GM13976 (cell line): Measurements from ENCODE around the gene DARS1.
A peak's percentile ranks its signal among the peaks of the same experiment; 100 is the strongest.

Experiments
- DNase-seq: peaks from one replicate; pipeline ENCODE4 v3.0.0; 2012; ENCODE audit warnings: low spot score
- in situ Hi-C: fragments of 300-500 bp; cut with MboI; formaldehyde crosslinking; loops from one replicate; pipeline ENCODE4 v1.12.0; 2022; ENCODE audit warnings: low sequenced_read_pairs, mixed read lengths, inconsistent platforms; ENCODE audit not compliant: unreplicated experiment
- TF ChIP-seq, protein P1 (sequence below): IDR thresholded peaks from 2 replicates; pipeline ENCODE4 v1.5.1; 2012; ENCODE audit warnings: borderline replicate concordance, mild to moderate bottlenecking; ENCODE audit not compliant: insufficient read depth; ENCODE audit errors: extremely low read depth, missing control alignments, control extremely low read depth

DARS1 gene

GRCh38 chr2:135985018-135985825 lies at the start of gene DARS1:
Gene DARS1, minus strand, starts transcription at chr2:135985626. Its CDS starts 158 bp downstream, at chr2:135985468.
- in situ Hi-C loops: no loop called here
- TF ChIP-seq, protein P1, sequence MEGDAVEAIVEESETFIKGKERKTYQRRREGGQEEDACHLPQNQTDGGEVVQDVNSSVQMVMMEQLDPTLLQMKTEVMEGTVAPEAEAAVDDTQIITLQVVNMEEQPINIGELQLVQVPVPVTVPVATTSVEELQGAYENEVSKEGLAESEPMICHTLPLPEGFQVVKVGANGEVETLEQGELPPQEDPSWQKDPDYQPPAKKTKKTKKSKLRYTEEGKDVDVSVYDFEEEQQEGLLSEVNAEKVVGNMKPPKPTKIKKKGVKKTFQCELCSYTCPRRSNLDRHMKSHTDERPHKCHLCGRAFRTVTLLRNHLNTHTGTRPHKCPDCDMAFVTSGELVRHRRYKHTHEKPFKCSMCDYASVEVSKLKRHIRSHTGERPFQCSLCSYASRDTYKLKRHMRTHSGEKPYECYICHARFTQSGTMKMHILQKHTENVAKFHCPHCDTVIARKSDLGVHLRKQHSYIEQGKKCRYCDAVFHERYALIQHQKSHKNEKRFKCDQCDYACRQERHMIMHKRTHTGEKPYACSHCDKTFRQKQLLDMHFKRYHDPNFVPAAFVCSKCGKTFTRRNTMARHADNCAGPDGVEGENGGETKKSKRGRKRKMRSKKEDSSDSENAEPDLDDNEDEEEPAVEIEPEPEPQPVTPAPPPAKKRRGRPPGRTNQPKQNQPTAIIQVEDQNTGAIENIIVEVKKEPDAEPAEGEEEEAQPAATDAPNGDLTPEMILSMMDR: no peak
- DNase-seq: peak; percentile 94

DNA sequence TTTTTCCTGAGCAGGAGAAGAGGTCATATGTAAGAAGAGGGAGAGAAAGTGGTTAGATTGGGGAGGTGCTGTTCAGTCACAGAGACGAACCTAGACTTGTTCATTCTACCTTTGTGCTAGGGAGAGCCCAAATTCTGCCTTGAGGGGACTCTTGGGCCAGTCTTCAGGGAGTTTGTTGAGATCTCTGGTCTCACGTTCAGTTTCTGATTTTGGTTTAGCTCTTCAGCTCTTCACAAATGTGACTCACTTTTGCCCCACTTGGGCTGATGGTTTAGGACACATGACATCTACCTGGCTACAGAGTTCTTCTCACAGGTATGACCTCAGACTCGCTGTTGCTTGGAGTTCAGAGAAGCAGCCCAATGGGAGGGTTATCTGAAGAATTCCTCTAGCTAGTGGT lies 49.2 kb upstream of the DARS1 start:
- DNase-seq: no peak
- in situ Hi-C loops: no loop called here
- TF ChIP-seq, protein P1: no peak

DNA sequence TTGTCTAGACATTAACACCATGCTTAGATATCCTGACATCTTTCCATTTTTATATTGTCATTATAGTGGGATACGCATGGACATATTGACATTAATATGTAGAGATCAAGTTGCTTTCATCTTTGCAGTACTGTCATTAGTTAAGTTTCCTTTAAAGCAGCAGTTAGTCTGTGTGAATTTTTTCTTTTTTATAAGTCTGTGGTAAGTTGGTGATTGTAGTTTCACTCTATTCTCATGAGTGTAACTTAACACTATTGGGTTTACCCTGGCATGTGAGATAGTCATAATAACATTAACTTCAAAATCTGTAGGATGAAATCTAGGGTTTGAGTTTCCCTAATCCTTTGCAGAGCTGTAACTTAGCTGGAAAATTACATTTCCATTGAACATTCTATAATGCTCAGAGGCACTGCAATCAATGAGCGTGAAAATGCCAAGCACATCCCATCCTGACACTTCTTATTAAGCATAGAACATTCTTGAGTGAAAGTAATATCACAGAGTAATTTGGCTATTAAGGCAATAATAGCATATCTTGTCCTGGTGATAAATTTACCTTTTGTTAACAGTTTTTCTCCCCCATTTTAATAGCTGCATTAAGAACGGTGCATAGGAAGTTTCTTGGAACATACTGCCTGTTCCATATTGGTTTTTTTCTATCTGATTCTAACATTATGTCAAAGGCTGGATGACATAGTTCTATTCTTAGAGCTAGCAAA lies 47.5 kb upstream of the DARS1 start:
- DNase-seq: no peak
- in situ Hi-C loops: no loop called here
- TF ChIP-seq, protein P1: no peak

DNA sequence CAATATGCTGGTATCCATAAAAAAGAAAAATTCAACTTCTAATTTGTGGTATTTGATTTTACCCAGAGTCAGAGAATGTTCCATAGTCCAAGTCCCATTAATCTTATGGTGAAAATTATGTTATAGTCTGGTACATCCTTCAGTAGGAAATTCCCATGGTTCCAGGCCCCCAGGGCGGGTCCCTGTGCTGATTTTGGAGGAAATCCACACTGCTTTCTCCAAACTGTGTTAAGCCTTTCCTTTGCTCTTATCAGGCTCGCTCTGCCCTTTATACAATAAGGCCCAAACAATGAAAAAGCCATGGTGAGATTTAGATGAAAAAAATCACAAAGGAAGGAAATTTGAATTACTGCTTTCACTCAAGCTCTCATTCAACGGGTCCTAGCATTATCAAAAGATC lies 46.8 kb upstream of the DARS1 start:
- in situ Hi-C loops: no loop called here
- TF ChIP-seq, protein P1: no peak
- DNase-seq: no peak

DNA sequence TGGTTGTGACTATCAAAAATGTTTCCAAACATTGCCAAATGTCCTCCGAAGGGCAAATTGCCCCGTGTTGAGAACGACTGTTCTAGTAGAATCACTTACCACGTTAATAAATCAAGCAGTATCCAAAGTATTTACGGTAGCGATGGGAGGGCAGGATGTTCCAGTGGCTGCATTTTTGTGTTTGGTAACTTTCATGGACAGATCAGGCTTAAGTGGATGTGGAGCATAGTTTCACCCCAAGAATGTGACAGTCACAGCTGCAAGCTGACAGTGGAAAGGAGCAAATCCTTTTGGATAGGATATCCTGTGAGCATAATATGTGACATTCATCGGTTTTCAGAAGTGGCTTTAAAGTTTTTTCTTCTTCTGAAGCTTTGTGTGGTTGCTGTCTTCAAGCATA lies 46.3 kb upstream of the DARS1 start:
- DNase-seq: no peak
- in situ Hi-C loops: no loop called here
- TF ChIP-seq, protein P1: no peak

- DNase-seq: no peak
- in situ Hi-C loops: no loop called here
- TF ChIP-seq, protein P1: no peak
Measured at GRCh38 chr2:136030406-136030805, 45.0 kb upstream of the DARS1 start.
